Measurements from ENCODE around the gene FBXO39.
"Not testable (repeated sequence)": the region's sequence is repeated elsewhere in the genome, so short reads cannot be mapped to it uniquely, and the experiment has no call there.

Gene FBXO39

GRCh38 chr17:6775871-6776405 is at the start of gene FBXO39:
Gene FBXO39, plus strand, starts transcription at chr17:6776215. Its CDS starts 3,654 bp downstream, at chr17:6779869.
- no peak for TF ChIP-seq CTCF (IDR thresholded peaks at IDR 0.05; ENCODE audit: low read length, missing control alignments)
- peak; percentile 11 for DNase-seq (ENCODE audit: low read depth)
- H3K4me3 ChIP-seq (replicated peaks; ENCODE audit: low read depth, low read length): no peak within 1 kb of the TSS

GRCh38 chr17:6729531-6729930 is 46.5 kb upstream of the FBXO39 start:
- no peak for TF ChIP-seq CTCF (IDR thresholded peaks at IDR 0.05; ENCODE audit: low read length, missing control alignments)
- no peak overlapping the region for H3K4me3 ChIP-seq (replicated peaks; ENCODE audit: low read depth, low read length)
- no peak for DNase-seq (ENCODE audit: low read depth)

- DNase-seq (ENCODE audit: low read depth); H3K4me3 ChIP-seq (replicated peaks; ENCODE audit: low read depth, low read length): not testable (repeated sequence)
Measured at GRCh38 chr17:6746665-6747064, 29.4 kb upstream of the FBXO39 start.

GRCh38 chr17:6748617-6749016 is 27.4 kb upstream of the FBXO39 start:
- DNase-seq (ENCODE audit: low read depth): no peak
- no peak overlapping the region for H3K4me3 ChIP-seq (replicated peaks; ENCODE audit: low read depth, low read length)
- no peak for TF ChIP-seq CTCF (IDR thresholded peaks at IDR 0.05; ENCODE audit: low read length, missing control alignments)

GRCh38 chr17:6749519-6749918 is 26.5 kb upstream of the FBXO39 start:
- peak; percentile 53 for DNase-seq (ENCODE audit: low read depth)
- TF ChIP-seq CTCF (IDR thresholded peaks at IDR 0.05; ENCODE audit: low read length, missing control alignments): peak; percentile 36
- H3K4me3 ChIP-seq (replicated peaks; ENCODE audit: low read depth, low read length): no peak overlapping the region

- TF ChIP-seq CTCF (IDR thresholded peaks at IDR 0.05; ENCODE audit: low read length, missing control alignments): no peak
- peak; percentile 100 for DNase-seq (ENCODE audit: low read depth)
- no peak overlapping the region for H3K4me3 ChIP-seq (replicated peaks; ENCODE audit: low read depth, low read length)
Measured at GRCh38 chr17:6752068-6752909, 23.7 kb upstream of the FBXO39 start.

GRCh38 chr17:6753006-6753445 is 23.0 kb upstream of the FBXO39 start:
- H3K4me3 ChIP-seq (replicated peaks; ENCODE audit: low read depth, low read length): peak overlapping the region; percentile 24
- TF ChIP-seq CTCF (IDR thresholded peaks at IDR 0.05; ENCODE audit: low read length, missing control alignments): no peak
- DNase-seq (ENCODE audit: low read depth): peak; percentile 95
